HFF-Myc (cell line): Measurements from ENCODE around the gene RAB40B.

Source experiments
- DNase-seq: peaks from one replicate; pipeline ENCODE4 v3.0.0-alpha.2; 2011; ENCODE audit warnings: low read depth; ENCODE audit errors: extremely low read depth
- H3K4me3 ChIP-seq: replicated peaks from 2 replicates; pipeline ENCODE4 v1.5.1; 2011; ENCODE audit warnings: low read depth, mild to moderate bottlenecking, control low read depth, low read length
- CTCF ChIP-seq: IDR thresholded peaks from 2 replicates; pipeline ENCODE4 v1.5.1; 2012; ENCODE audit warnings: mild to moderate bottlenecking, low read depth, low read length, control low read depth; ENCODE audit errors: missing control alignments

Gene RAB40B

GRCh38 chr17:82636626-82637598 is 61.6 kb downstream of the RAB40B start:
- TF ChIP-seq CTCF: no peak
- no peak for DNase-seq

GRCh38 chr17:82633343-82633742 is 65.2 kb downstream of the RAB40B start:
- no peak for TF ChIP-seq CTCF
- H3K4me3 ChIP-seq: no peak overlapping the region
- DNase-seq: no peak

More at GRCh38 chr17:82636626-82637598, 61.6 kb downstream of the RAB40B start:
- no peak overlapping the region for H3K4me3 ChIP-seq

GRCh38 chr17:82632451-82632850 is 66.0 kb downstream of the RAB40B start:
- TF ChIP-seq CTCF: no peak
- no peak for DNase-seq
- H3K4me3 ChIP-seq: no peak overlapping the region

GRCh38 chr17:82631544-82631943 is 67.0 kb downstream of the RAB40B start:
- no peak for TF ChIP-seq CTCF
- H3K4me3 ChIP-seq: no peak overlapping the region
- no peak for DNase-seq

GRCh38 chr17:82630212-82630611 is 68.3 kb downstream of the RAB40B start:
- H3K4me3 ChIP-seq: no peak overlapping the region
- TF ChIP-seq CTCF: no peak
- no peak for DNase-seq

- no peak for TF ChIP-seq CTCF
- no peak overlapping the region for H3K4me3 ChIP-seq
- no peak for DNase-seq
Measured at GRCh38 chr17:82629748-82630147, 68.8 kb downstream of the RAB40B start.
